SJSA1 (cell line): ENCODE measurements around the gene CHST12. TPM values are rescaled to one million over a fixed set of nuclear protein-coding genes. Genes with fewer than 3 reads are reported as not detected.
"Not testable (repeated sequence)": the region's sequence is repeated elsewhere in the genome, so short reads cannot be mapped to it uniquely, and the experiment has no call there.

Experiments used
- DNase-seq, 2 experiments: peaks; one replicate each; pipeline ENCODE4 v3.0.0-alpha.2; 2015 to 2020; ENCODE audit warnings: low spot score in 2 of 2, low read depth in 1 of 2
- H3K27ac ChIP-seq: fragments of 250-450 bp; sonication (Bioruptor Pico); 2 replicates; pipeline ENCODE4 v1.5.1; 2020; ENCODE audit warnings: mild to moderate bottlenecking, moderate library complexity
- H3K27me3 ChIP-seq: fragments of 250-450 bp; sonication (Bioruptor Pico); replicated peaks from 2 replicates; pipeline ENCODE4 v1.5.1; 2020; ENCODE audit warnings: mild to moderate bottlenecking, moderate library complexity
- H3K36me3 ChIP-seq: fragments of 250-450 bp; sonication (Bioruptor Pico); 2 replicates; pipeline ENCODE4 v1.5.1; 2020; ENCODE audit warnings: mild to moderate bottlenecking
- H3K4me1 ChIP-seq: fragments of 250-450 bp; sonication (Bioruptor Pico); replicated peaks from 2 replicates; pipeline ENCODE4 v1.6.1; 2021; ENCODE audit warnings: mild to moderate bottlenecking
- H3K4me3 ChIP-seq: fragments of 250-450 bp; sonication (Bioruptor Pico); 2 replicates; pipeline ENCODE4 v1.5.1; 2020; ENCODE audit warnings: mild to moderate bottlenecking
- H3K9me3 ChIP-seq: fragments of 250-450 bp; sonication (Bioruptor Pico); replicated peaks from 2 replicates; pipeline ENCODE4 v1.5.1; 2020; ENCODE audit warnings: mild to moderate bottlenecking
- total RNA-seq: library from RNA; depleted of rRNA; stranded (reverse); fragments of >200 nt; shearing (Covaris generic); gene quantifications from 2 replicates; pipeline ENCODE4 v1.2.3, GENCODE V29; 2014

Gene CHST12
- total RNA-seq, 1 experiment from 2014 or later = 10.7 TPM

DNA sequence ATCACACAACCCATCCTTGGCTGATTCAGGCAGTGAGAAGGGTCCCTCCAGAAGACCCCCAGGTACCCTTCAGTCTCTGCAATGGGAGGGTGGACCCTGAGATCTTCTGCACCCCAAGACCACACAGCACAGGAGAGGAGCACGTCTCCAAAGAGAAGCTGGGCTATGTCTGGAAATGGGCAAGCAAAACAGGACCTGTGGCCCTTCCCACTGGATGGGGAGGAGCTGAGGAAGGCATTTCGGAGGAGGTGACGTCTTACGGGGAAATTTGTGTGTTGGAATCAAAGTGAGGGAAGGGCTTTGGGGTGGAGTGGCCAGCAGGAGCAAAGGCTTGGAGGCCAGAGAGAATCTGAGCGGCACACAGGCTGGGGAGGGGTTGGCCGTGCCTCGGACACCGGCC is 56.3 kb downstream of the CHST12 start:
- no peak for DNase-seq
- no peaks in the 10 kb centered on the region for H3K27me3 ChIP-seq
- H3K27ac ChIP-seq = peak overlapping the region; percentile 11; the same call in 1 of the 2 replicates
- H3K4me1 ChIP-seq = peaks cover 10% of the 10 kb centered on the region
- H3K4me3 ChIP-seq = no peak overlapping the region
- 0 out of 2 replicates have a peak, but pooled peaks cover 2% of the 10 kb centered on the region for H3K9me3 ChIP-seq
- no peaks in the 10 kb centered on the region for H3K36me3 ChIP-seq

DNA sequence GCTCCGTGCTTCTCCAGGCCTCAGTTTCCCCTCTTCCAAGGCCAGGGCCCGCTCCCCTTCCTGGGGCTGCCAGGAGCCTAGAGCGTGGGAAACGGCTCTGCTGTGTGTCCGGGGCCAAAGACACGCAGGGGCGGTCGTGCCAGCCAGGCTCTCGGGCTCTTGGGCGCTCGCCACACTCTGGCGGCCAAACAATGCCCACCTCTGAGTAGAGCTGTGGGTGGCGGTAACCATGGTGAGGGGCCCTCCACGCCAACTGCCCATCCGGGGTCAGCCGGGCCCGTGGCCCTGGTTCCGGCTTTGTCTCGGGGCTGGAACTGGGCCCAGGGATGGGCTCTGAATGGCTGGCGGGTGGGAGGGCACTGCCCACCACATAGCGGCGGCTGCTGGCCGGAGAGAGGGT is 56.8 kb downstream of the CHST12 start:
- Histone ChIP-seq H3K4me3 (no peak overlapping the region), H3K27ac (no peak overlapping the region), H3K27me3 (no peaks in the 10 kb centered on the region), H3K36me3 (no peaks in the 10 kb centered on the region), H3K4me1 (peaks cover 10% of the 10 kb centered on the region), H3K9me3 (0 out of 2 replicates have a peak, but pooled peaks cover under 1% of the 10 kb centered on the region)
- no peak for DNase-seq

DNA sequence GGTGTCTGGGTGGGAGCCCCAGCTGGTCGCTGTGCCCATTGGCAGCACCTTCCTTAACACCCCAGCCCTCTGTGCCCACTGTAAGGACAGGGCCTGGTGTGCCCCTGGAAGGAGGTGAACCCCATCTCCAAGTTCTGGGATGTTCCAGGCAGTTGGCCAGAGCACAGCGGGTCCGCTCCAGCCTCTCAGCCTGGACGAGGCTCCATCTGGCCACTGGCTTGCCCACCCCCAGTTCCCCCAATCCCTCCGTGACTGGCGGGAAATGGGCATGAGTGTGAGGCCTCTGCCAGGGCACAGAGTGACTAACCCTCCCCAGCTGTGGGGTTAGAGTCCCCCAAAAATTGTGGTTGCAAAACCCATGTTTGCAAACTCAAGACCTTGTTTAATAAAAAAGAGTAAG is 57.2 kb downstream of the CHST12 start:
- DNase-seq = no peak
- Histone ChIP-seq H3K4me1 (peaks cover 10% of the 10 kb centered on the region), H3K4me3 (no peak overlapping the region), H3K27ac (no peak overlapping the region), H3K27me3 (no peaks in the 10 kb centered on the region), H3K36me3 (no peaks in the 10 kb centered on the region), H3K9me3 (no peaks in the 10 kb centered on the region)

DNA sequence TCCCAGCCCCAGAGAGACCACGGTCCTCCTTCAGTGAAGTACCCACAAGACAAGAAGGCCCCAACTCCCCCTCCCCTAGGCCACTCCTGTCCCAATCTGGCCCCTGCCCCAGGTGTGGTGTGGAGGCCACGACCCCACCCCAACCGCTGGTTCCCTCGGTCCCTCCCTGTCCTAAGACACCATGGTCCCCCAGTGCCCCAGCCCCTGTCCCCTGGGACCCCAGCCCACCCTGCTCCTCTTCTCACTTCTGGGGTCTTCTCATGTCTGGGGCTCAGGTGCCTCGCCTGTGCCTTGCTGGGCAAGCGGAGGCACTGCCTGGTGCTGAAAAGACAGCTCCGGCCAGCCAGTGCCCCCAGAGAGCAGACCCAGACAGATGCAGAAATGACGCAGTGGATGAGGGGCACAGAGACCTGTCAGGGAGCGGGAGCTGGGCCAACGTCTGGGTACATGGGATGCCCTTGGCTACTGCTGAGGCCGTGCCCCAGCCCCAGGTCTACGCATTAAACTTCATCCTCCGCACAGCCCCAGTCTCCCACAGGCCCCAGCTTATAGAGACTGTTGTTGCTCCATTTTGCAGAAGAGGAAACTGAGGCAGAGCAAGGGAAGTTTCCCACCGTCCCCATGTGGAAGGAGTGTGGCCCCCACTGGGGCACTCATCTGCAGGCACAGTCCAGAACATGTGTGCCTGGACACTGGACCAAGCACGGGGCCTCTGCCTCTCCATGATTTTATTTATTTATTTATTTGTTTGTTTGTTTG is 58.0 kb downstream of the CHST12 start:
- H3K27me3 ChIP-seq = no peaks in the 10 kb centered on the region
- H3K4me1 ChIP-seq = peaks cover 10% of the 10 kb centered on the region
- H3K9me3 ChIP-seq = no peaks in the 10 kb centered on the region
- H3K27ac ChIP-seq = no peak overlapping the region
- peak in 1 of 2 experiments; percentile 43 for DNase-seq
- no peak overlapping the region for H3K4me3 ChIP-seq
- no peaks in the 10 kb centered on the region for H3K36me3 ChIP-seq

DNA sequence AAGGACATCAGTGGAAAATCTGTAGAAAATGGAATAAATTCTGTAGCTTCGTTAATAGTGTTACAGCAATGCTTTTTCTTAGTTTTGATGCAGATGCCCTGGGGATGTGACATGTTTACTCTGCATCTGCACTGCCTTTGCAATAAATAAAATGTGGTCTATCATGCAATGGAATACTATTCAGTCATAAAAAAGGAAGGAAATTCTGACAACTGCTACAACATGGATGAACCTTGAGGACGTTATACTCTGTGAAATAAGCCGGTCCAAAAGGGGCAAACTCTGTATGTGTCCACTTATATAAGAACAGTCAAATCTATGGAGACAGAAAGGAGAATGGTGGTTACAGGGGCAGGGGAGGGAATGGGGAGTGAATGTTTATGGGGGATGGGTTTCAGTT is 59.3 kb downstream of the CHST12 start:
- H3K27me3 ChIP-seq = no peaks in the 10 kb centered on the region
- H3K4me3 ChIP-seq = no peak overlapping the region
- DNase-seq = no peak
- no peak overlapping the region for H3K27ac ChIP-seq
- H3K36me3 ChIP-seq = no peaks in the 10 kb centered on the region
- H3K9me3 ChIP-seq = no peaks in the 10 kb centered on the region
- peaks cover 10% of the 10 kb centered on the region for H3K4me1 ChIP-seq

DNA sequence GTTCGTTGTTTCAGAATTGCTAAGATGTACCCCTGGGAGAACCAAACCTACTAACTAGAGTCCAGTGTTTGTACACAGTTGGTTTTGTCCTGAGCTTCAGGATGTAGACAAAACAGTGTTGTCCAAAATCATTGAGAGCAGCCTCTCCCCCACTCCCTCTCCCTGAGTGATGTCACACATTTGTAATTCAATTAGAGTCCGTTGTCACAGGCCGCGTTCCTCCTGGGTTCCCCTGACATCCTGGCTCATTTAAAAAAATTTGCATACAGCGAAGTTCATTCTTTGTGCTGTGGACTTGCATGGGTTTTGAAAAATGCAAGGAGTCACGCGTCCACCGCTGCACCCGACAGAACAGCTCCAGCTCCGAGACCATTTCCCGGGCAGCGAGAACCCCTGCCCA is 62.5 kb downstream of the CHST12 start:
- Histone ChIP-seq H3K36me3 (no peaks in the 10 kb centered on the region), H3K4me3 (no peak overlapping the region), H3K27ac (no peak overlapping the region), H3K27me3 (no peaks in the 10 kb centered on the region), H3K4me1 (no peaks in the 10 kb centered on the region; the same call in 1 of the 2 replicates), H3K9me3 (no peaks in the 10 kb centered on the region)
- DNase-seq = no peak

DNA sequence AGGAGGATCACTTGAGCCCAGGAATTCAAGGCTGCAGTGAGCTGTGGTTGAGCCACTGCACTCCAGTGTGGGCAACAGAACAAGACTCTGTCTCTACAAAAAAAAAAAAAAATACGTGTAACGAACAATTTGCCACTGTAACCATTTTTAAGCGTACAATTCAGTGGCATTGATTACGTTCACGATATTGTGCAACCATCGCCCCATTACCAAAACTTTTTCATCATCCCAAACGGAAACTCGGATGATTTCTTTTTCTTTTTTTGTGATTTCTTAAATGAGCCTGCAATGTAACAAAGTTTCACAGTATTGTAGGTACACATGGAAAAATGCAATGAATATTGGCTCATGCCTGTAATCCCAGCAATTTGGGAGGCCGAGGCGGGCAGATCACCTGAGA is 63.3 kb downstream of the CHST12 start:
- Histone ChIP-seq H3K4me1 (no peaks in the 10 kb centered on the region; the same call in 1 of the 2 replicates), H3K9me3 (no peaks in the 10 kb centered on the region), H3K4me3 (no peak overlapping the region), H3K36me3 (no peaks in the 10 kb centered on the region), H3K27me3 (no peaks in the 10 kb centered on the region), H3K27ac (no peak overlapping the region)
- no peak for DNase-seq

DNA sequence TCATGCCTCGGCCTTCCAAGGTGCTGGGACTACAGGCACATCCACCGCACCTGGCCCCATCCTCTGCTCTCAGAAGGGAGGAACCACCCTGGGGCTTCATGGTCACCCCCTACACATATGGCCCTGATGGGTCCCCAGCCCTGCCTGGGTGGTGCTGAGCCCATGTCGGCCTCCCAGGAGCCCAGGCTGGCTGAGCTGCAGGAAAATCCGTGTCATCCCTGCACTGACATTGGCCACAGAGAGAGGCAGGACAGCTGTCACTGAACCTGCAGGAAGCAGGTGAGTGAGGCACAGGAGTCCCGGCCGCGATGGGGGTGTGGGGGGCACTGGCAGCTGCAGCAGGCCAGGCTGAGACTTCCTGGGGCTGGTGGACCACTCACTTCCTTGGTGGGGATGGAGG is 64.8 kb downstream of the CHST12 start:
- H3K4me3 ChIP-seq = no peak overlapping the region
- no peak overlapping the region for H3K27ac ChIP-seq
- H3K36me3 ChIP-seq = no peaks in the 10 kb centered on the region
- DNase-seq = no peak
- H3K27me3 ChIP-seq = no peaks in the 10 kb centered on the region
- no peaks in the 10 kb centered on the region; the same call in 1 of the 2 replicates for H3K4me1 ChIP-seq
- H3K9me3 ChIP-seq = no peaks in the 10 kb centered on the region

DNA sequence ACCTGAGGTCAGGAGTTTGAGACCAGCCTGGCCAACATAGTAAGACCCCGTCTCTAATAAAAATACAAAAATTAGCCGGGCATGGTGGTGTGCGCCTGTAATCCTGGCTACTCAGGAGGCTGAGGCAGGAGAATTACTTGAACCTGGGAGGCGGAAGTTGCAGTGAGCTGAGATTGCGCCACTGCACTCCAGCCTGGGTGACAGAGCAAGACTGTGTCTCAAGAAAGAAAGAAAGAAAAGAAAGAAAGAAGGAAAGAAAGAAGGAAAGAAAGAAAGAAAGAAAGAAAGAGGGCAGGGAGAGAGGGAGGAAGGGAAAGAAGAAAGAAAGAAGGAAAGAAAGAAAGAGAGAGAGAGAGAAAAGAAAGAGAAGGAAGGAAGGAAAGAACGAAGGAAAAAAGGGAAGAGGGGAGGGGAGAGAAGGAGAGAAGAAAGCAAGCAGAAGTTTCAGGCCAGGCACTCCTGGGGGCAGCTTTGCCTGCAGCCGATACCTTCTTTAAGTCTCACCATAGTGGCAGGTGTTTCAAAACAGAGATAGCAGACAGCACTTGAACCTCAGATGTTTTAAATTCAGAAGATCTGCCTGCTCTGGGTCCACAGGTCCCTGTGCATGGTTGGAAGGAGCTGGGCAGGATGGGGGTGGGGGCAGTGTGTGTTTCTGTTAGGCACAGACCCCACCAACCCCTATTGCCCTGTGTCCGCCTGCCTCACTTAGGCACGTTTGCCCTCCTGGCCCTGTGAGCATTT is 66.2 kb downstream of the CHST12 start:
- not testable (repeated sequence) for H3K36me3 ChIP-seq, H3K27ac ChIP-seq, H3K9me3 ChIP-seq, H3K4me1 ChIP-seq, DNase-seq, H3K4me3 ChIP-seq, H3K27me3 ChIP-seq

DNA sequence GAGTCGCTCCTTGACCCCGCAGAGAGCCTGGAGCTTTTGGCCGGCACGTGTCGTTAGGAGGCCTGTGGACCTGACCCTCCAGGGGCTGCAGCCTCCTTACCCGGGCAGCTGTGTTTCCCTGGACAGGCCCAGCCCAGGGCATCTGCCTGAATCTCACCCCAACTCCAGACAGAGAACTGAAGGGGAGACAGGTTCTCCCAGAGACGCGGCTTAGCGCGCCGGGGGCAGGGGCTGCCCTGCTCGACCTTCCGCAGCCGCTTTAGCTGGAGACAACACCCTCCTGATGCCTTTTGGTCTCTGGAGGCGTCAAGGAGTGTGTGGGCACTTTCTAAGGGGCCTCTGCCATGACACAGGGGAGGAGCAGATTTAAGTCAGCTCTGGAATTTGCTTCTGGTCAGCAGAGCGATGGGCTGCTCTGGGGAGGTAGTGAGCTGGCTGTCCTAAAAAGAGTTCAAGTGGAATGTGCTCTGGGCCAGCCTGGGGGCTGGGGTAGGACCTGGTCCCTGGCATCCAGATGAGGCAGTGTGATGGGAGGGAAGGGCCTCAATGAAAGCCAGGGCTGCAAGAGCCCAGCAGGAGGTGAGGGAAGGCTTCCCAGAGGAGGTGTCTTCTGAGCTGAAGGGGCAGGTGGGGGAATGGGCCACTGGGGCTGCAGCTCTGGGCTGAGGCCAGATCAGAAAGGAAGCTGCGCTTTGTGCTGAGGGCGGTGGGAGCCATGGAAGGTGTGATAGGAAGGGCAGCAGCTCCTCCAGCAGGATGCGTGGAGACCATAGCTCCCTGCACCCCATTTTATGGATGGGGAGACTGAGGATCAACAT is 67.0 kb downstream of the CHST12 start:
- H3K27ac ChIP-seq = no peak overlapping the region
- no peaks in the 10 kb centered on the region; the same call in 1 of the 2 replicates for H3K4me1 ChIP-seq
- H3K27me3 ChIP-seq = no peaks in the 10 kb centered on the region
- H3K4me3 ChIP-seq = no peak overlapping the region
- no peaks in the 10 kb centered on the region for H3K36me3 ChIP-seq
- no peak for DNase-seq
- H3K9me3 ChIP-seq = no peaks in the 10 kb centered on the region

DNA sequence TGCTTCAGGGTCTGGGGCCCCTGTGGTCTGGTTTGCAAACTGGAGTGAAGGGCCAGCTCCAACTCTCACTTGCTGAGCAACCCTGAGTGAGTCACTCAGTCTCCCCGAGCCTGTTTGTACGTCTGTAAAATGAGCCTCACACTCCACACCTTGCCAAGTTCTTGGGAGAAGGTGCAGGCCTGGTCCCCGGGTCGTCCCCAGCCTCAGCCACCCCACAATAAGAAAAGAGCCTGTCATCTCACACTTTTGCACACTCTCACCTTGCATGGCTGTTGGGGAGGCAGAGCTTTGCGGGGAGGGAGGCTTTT is 67.6 kb downstream of the CHST12 start:
- Histone ChIP-seq H3K4me1 (no peaks in the 10 kb centered on the region; the same call in 1 of the 2 replicates), H3K4me3 (no peak overlapping the region), H3K27me3 (no peaks in the 10 kb centered on the region), H3K27ac (no peak overlapping the region), H3K9me3 (no peaks in the 10 kb centered on the region), H3K36me3 (no peaks in the 10 kb centered on the region)
- DNase-seq = no peak

DNA sequence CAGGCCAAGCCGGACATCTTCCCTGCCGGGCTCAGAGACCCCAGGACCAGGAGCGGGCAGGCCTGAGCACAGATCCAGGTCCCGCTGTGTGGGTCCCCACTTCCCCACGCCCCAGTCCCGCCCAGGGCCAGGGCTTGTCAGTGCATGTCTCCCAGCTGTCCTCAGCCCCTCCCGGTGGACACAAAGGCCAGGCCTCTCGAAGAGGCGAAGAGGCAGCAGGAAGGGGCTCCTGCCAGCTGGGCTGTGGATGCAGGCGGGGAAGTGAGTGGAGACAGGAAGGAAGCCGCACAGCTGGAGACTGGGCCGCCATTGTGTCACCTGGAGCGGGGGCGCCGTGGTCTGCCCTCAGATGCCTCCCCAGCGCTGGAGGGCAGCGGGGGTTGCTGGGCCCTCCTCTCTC is 68.0 kb downstream of the CHST12 start:
- Histone ChIP-seq H3K4me1 (no peaks in the 10 kb centered on the region; the same call in 1 of the 2 replicates), H3K4me3 (no peak overlapping the region), H3K9me3 (no peaks in the 10 kb centered on the region), H3K36me3 (no peaks in the 10 kb centered on the region), H3K27ac (no peak overlapping the region), H3K27me3 (no peaks in the 10 kb centered on the region)
- no peak for DNase-seq

DNA sequence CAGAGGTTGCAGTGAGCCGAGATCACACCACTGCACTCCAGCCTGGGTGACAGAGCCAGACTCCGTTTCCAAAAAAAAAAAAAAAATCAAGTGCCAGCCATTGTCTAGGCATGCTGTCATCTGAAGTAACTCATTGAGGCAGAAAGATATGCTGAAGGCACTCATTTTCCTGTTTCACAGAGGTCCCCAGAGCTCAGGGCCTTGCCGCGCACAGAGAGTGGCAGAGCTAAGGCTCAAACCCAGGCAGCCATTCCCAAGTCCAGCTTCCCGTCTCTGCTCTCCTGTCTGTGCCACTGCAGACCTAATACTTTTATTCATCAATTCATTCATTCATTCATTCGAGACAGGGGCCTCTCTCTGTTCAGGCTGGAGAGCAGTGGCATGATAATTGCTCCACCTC is 69.3 kb downstream of the CHST12 start:
- peaks cover 5% of the 10 kb centered on the region for H3K4me1 ChIP-seq
- no peak overlapping the region for H3K4me3 ChIP-seq
- no peak overlapping the region for H3K27ac ChIP-seq
- DNase-seq = no peak
- H3K27me3 ChIP-seq = no peaks in the 10 kb centered on the region
- H3K9me3 ChIP-seq = peaks cover 3% of the 10 kb centered on the region; the same call in 1 of the 2 replicates
- no peaks in the 10 kb centered on the region for H3K36me3 ChIP-seq
